GM18873 (cell line): ENCODE measurements around the gene ARID5A.
"Not testable (repeated sequence)": the region's sequence is repeated elsewhere in the genome, so short reads cannot be mapped to it uniquely, and the experiment has no call there.

Experiments used
- ATAC-seq: cut with Tn5 transposase; IDR thresholded peaks from one replicate; pipeline ENCODE4 v1.9.1; 2021; ENCODE audit warnings: mild to moderate bottlenecking, moderate library complexity, moderate number of reproducible peaks; ENCODE audit not compliant: unreplicated experiment, low FRiP score

ARID5A gene

GRCh38 chr2:96553176-96553956, 16.8 kb downstream of the ARID5A start:
- no peak for ATAC-seq

- not testable (repeated sequence) for ATAC-seq
These were observed 17.4 kb downstream of the ARID5A start for GRCh38 chr2:96553957-96554292.

- ATAC-seq, result peak; percentile 42
These were observed 18.0 kb downstream of the ARID5A start for GRCh38 chr2:96554293-96555145.

GRCh38 chr2:96555146-96555610, 18.6 kb downstream of the ARID5A start:
- ATAC-seq, result no peak

DNA sequence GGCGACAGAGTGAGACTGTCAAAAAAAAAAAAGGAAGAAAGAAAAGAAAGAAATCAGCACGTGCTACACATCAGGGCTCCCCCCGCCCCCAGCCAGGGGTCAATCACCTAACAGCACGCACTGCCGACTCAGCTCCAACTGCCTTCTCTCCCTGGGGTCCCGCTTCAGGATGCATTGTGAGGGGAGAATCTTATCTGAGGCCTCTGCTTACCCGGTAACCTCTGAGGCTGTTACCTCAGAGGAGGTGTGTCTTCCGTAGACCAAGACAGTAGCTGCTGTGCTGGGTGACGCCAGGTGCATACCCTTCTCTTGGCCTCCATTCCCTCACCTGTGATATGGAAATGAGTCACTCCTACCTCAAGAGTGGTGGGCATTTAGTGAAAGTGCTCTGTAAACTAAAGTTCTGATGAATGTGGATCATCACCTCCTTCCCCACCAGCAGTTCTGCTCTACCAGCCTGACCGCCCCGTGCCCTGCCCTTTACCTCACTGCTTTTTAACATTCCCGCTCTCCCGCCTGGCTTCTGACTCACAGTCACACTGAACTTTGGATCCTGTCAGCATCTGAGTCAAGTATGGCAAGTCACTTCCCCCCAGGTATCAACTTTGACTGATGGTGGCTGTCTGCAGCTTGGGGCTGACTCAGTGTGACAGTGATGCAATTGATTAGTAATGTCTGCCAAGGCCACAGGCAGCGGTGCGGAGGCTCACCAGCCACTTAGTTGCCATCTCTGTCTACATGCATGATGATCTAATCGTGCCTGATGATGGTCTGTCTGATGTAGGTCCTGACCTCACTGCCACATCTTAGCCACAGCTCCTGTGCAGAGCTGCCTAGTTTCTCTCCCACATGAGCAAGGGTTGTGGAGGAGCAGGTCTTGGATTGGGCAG, 20.1 kb downstream of the ARID5A start:
- no peak for ATAC-seq

GRCh38 chr2:96557421-96557820, 20.9 kb downstream of the ARID5A start:
- ATAC-seq, result not testable (repeated sequence)

DNA sequence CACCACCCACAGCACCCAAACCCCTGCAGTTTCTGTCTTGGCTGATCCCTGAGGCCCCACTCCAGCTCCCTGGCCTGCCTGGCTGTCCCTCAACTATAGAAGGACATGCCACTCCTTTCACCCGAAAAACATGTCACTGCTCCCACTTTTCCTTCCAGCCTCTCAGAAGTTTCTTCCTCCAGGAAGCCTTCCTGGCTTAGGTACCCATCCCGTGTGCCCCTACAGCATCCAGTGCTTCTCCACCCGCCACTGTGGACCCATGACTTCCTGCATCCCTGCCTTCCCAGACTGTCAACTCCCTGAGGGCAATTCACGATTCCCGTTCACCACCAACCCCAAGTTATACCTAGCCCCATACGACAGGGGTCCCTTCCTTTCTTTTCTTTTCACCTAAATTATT, 21.5 kb downstream of the ARID5A start:
- ATAC-seq, result no peak

DNA sequence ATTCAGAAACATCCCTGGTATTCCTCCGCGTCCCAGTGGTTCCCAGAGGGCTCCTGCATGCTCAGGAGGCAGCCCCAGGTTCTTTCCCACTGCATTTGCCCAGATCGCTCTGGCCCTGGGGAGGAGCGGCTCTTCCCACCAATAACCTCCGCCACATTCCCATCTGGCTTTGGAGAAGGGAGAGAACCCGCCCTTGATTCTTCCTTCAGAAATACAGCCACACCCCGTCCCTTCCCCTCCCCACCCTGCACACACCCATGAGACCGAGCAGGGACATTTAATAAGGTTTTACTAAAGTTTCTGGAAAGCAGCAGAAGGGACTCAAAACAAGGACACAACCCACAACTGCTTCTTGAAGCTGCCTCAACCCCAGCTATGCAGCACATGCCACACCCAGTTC, 21.9 kb downstream of the ARID5A start:
- ATAC-seq, result no peak

DNA sequence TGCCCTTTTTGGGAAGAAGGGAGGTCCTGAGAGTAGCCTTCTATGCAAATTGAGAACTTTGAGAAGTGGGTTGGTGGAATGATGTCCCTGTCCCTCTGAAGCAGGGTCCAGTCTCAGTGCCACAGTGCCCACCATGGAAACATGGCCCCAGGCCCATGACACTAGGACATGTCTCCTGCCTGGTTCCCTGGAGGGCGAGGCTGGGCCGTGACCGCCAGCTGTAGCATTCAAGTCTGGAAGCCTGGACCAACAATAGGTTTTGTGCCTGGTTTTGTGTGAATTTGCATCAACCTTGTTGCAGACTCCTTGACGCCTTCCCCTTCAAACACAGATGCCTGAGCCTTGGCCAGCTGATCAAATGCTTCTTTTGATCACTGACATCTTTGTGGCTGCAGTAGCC, 27.5 kb downstream of the ARID5A start:
- no peak for ATAC-seq

- ATAC-seq, result no peak
These were observed 28.0 kb downstream of the ARID5A start for GRCh38 chr2:96564563-96564962.

DNA sequence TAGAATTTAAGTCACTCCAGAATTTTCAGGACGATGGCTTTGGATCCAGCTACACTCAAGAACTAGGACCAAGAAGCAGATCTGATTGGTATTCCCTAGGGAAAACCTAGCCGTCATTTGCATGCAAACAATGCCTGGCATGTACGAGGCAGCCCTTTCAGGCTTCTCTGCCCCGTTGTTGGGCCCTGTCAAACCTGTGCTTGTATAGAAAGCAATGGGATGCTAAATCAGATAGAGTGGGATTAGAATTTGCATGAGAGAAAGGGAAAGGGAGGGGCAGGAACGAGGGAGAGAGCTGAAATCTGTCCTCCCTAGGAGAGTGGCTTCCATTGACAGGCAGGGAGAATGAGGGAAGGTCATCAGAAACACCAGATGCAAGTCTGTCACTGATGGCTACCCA, 28.6 kb downstream of the ARID5A start:
- no peak for ATAC-seq

DNA sequence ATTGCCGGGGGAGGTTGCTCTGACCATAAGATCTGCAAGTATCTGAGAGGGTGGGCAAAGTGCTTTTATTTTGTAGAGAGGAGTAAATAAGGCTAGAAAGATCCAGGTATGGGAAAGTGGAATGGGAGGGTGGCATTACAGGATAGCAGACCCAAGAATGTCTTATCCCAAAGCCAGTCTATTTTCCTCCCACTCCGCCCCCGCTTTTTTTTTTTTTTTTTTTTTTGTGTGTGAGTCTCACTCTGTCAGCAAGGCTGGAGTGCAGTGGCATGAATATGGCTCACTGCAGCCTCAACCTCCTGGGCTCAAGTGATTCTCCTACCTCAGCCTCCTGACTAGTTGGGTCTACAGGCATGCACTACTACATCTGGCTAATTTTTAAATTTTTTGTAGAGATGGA, 31.5 kb downstream of the ARID5A start:
- no peak for ATAC-seq

- no peak for ATAC-seq
These were observed 37.8 kb downstream of the ARID5A start for GRCh38 chr2:96574364-96574763.

DNA sequence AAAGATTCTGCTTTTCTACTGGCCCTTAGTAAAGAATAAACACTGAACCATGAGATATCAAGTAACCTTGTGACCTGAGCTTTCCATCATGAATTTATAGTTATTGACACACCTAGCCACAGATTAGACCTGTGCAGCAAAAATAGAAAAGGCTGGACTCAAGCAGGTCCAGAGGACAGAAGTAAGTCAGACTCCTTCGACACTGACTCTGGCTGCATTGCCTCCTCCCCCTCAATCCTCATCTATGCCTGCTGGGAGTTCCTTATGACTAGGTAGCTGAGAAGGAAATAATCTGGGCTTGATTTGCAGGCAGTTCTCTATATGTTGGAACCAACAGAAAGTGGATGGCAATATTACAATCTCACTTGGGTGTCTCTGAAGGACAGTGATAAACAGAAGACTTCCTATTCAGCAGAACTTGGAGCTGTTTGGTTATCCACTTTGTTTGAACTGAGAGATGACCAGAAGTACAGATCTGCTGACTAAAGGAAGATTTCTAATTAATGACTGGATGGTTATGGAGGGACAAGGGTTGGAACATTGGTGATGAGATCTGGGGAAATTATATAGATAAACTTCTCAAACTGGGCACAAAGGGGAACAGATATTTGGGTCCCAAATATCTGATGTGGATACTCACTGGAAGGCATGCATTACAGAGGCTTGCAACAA, 39.4 kb downstream of the ARID5A start:
- no peak for ATAC-seq

- no peak for ATAC-seq
These were observed 40.9 kb downstream of the ARID5A start for GRCh38 chr2:96577501-96577900.

DNA sequence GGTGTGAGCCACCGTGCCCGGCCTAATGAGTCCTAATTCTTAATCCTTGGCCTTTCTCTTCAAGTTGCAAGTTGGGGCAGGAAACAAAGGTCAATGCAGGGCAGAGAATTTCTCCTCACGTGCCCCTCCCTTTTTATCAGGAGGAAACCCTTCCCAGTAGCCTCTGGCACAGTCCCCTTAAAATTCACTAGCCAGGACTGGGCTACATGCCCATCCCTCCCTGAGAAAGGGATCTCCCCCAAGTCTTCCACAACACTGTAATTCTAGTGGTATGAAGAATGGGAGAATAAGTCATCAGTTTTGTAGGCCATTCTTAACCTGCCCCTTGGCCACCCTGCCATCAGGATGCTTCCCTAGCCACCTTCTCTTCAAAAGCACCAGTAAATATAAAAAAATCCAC, 42.2 kb downstream of the ARID5A start:
- no peak for ATAC-seq

DNA sequence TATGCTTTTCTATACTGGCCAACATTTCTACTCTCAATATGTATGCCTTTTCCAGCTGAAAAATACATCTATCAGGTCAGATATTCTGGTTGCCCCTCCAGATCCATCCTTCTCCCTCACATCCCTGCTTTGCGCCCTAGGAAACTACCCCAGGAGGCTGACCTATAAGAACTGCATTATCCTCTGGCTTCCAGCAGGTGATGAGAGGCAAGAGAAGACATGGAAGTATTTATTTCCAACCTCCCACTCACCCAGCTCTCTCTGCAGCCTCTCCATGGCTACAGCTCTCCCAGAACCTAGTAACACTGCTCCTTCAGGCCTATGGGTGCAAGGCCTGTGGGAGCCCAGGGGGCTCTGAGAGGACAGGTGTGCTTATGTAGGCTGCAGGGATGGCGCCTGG, 42.9 kb downstream of the ARID5A start:
- ATAC-seq, result no peak

DNA sequence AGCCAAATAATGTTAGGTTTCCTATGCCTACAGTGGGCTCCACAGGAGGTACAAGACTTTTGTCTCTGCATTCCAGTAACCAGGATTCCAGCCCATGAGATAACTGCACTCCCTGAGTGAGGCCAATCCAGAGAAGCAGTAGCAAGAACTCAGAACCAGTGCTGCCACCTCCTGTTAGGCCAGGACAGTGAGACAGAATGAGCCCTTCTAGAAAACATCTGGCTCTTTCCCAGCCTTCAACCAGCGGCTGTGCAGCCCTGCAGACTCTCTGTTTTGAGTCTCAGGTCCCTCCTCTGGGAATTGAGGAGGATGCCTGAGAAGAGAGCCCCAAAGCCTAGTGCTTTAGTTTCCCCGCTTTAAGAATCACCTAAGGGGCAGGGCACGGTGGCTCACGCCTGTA, 44.2 kb downstream of the ARID5A start:
- no peak for ATAC-seq

DNA sequence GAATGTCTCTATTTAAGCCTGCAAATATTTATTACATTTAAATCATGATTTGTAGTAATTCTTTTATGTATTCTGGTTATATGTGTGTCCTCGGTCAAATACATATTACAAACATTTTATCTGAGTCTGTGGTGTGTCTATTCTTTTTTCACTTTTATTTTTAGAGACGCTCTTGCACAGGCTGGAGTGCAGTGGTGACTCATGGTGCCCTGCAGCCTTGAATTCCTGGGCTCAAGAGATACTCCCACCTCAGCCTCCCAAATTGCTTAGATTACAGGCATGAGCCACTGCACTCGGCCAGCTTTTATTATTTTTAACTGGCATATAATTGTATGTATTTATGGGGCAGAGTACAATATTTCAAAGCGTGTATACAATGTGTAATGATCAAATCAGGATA, 47.5 kb downstream of the ARID5A start:
- ATAC-seq, result no peak

- no peak for ATAC-seq
These were observed 51.3 kb downstream of the ARID5A start for GRCh38 chr2:96587843-96588242.
